Neuronal stem cell (in vitro differentiated cells): ENCODE measurements around the gene KTN1.

Source experiments
- DNase-seq: peaks from one replicate; pipeline ENCODE4 v3.0.0-alpha.2; 2013; ENCODE audit warnings: low spot score
- H2AFZ ChIP-seq: one replicate; pipeline ENCODE4 v1.6.1; 2013; ENCODE audit warnings: mild to moderate bottlenecking, low read length, inconsistent platforms
- H2AK5ac ChIP-seq: 2 replicates; pipeline ENCODE4 v1.6.1; 2013; ENCODE audit warnings: low read depth, mild to moderate bottlenecking, inconsistent platforms, low read length, moderate library complexity, mixed read lengths
- H2BK120ac ChIP-seq: 2 replicates; pipeline ENCODE4 v1.6.1; 2013; ENCODE audit warnings: low read depth, mild to moderate bottlenecking, inconsistent platforms, low read length, moderate library complexity, mixed read lengths
- H2BK12ac ChIP-seq: one replicate; pipeline ENCODE4 v1.6.1; 2013; ENCODE audit warnings: low read length, inconsistent platforms
- H2BK15ac ChIP-seq: 2 replicates; pipeline ENCODE4 v1.6.1; 2013; ENCODE audit warnings: mild to moderate bottlenecking, low read length, inconsistent platforms, mixed read lengths
- H2BK5ac ChIP-seq: one replicate; pipeline ENCODE4 v1.6.1; 2013; ENCODE audit warnings: inconsistent platforms, mild to moderate bottlenecking, low read length, moderate library complexity
- H3K14ac ChIP-seq: one replicate; pipeline ENCODE4 v1.6.1; 2013; ENCODE audit warnings: low read length, inconsistent platforms
- H3K18ac ChIP-seq: 2 replicates; pipeline ENCODE4 v1.6.1; 2013; ENCODE audit warnings: low read length, inconsistent platforms
- H3K23ac ChIP-seq: 2 replicates; pipeline ENCODE4 v1.6.1; 2013; ENCODE audit warnings: low read depth, mild to moderate bottlenecking, mixed read lengths, low read length, inconsistent platforms; ENCODE audit not compliant: poor library complexity
- H3K27ac ChIP-seq: replicated peaks from 3 replicates; pipeline ENCODE4 v1.5.1; 2013; ENCODE audit warnings: low read length, inconsistent platforms
- H3K27me3 ChIP-seq, 3 experiments: 2 replicates each; pipeline ENCODE4 v1.6.1; 2013; ENCODE audit warnings: low read length in 3 of 3, mild to moderate bottlenecking in 2 of 3, inconsistent platforms in 1 of 3, low read depth in 1 of 3, mixed read lengths in 1 of 3, moderate library complexity in 1 of 3; ENCODE audit not compliant: control insufficient read depth in 3 of 3, insufficient read depth in 3 of 3
- H3K36me3 ChIP-seq, 2 donors: replicated peaks in 1 of 2; 2 replicates each; pipeline ENCODE4 v1.6.1; 2013; ENCODE audit warnings: low read length in 2 of 2; ENCODE audit not compliant: control insufficient read depth in 2 of 2, insufficient read depth in 2 of 2
- H3K4ac ChIP-seq: 2 replicates; pipeline ENCODE4 v1.6.1; 2013; ENCODE audit warnings: inconsistent platforms, mild to moderate bottlenecking, low read length, moderate library complexity
- H3K4me1 ChIP-seq, 2 donors: 1 replicate in 1 of 2; 2 replicates in 1 of 2; pipeline ENCODE4 v1.6.1; 2013; ENCODE audit warnings: low read length in 2 of 2, low read depth in 1 of 2; ENCODE audit not compliant: control insufficient read depth in 2 of 2, insufficient read depth in 1 of 2
- H3K4me2 ChIP-seq: one replicate; pipeline ENCODE4 v1.6.1; 2013; ENCODE audit warnings: mild to moderate bottlenecking, low read length, inconsistent platforms; ENCODE audit not compliant: insufficient read depth, poor library complexity, severe bottlenecking
- H3K4me3 ChIP-seq, 2 donors: 2 replicates each; pipeline ENCODE4 v1.5.1; 2013; ENCODE audit warnings: low read length in 2 of 2, mild to moderate bottlenecking in 2 of 2, inconsistent platforms in 1 of 2, moderate library complexity in 1 of 2
- H3K79me1 ChIP-seq: one replicate; pipeline ENCODE4 v1.6.1; 2013; ENCODE audit warnings: low read depth, mild to moderate bottlenecking, inconsistent platforms, low read length, moderate library complexity
- H3K9ac ChIP-seq: one replicate; pipeline ENCODE4 v1.6.1; 2013; ENCODE audit warnings: mild to moderate bottlenecking, low read depth, low read length, inconsistent platforms; ENCODE audit not compliant: poor library complexity
- H3K9me3 ChIP-seq, 2 donors: replicated peaks in 1 of 2; 2 replicates each; pipeline versions ENCODE3 to v1.6.1; 2013; ENCODE audit warnings: low read length in 2 of 2, mild to moderate bottlenecking in 2 of 2, inconsistent platforms in 1 of 2, low read depth in 1 of 2, mixed read lengths in 1 of 2, moderate library complexity in 1 of 2; ENCODE audit not compliant: control insufficient read depth in 2 of 2, insufficient read depth in 1 of 2
- H4K8ac ChIP-seq: one replicate; pipeline ENCODE4 v1.6.1; 2013; ENCODE audit warnings: low read depth, mild to moderate bottlenecking, inconsistent platforms, low read length, moderate library complexity
- H4K91ac ChIP-seq: one replicate; pipeline ENCODE4 v1.6.1; 2013; ENCODE audit warnings: low read length, low read depth, mild to moderate bottlenecking, inconsistent platforms; ENCODE audit not compliant: poor library complexity
- WGBS, 2 donors: extraction: QIAGEN DNeasy Blood & Tissue Kit; methylation state at CpG; one replicate each; pipeline ENCODE4 v1.1.7; 2013; ENCODE audit warnings: missing lambda C conversion rate in 2 of 2, mixed read lengths in 1 of 2; ENCODE audit not compliant: insufficient read length in 2 of 2, insufficient replicate concordance in 1 of 2; ENCODE audit errors: extremely low coverage in 2 of 2; 5-methylcytosine and 5-hydroxymethylcytosine counted together

Gene KTN1

GRCh38 chr14:55599250-55599879, 19.4 kb downstream of the KTN1 start:
- DNase-seq: no peak

GRCh38 chr14:55600784-55601561, 21.0 kb downstream of the KTN1 start:
- H4K91ac ChIP-seq: no peak overlapping the region
- WGBS, 2 donors: no CpG with 5 or more reads among the region's 5 CpGs
- no peak overlapping the region for H4K8ac ChIP-seq
- no peak for DNase-seq
- H3K9ac ChIP-seq: no peak overlapping the region
- H3K18ac ChIP-seq: no peak overlapping the region
- H3K4ac ChIP-seq: no peak overlapping the region
- no peak overlapping the region for H2AFZ ChIP-seq
- H3K79me1 ChIP-seq: no peaks in the 10 kb centered on the region
- no peak overlapping the region for H3K4me3 ChIP-seq
- no peak overlapping the region for H3K14ac ChIP-seq
- peaks cover 2 to 10% of the 10 kb centered on the region in 2 donors for H3K36me3 ChIP-seq
- H2BK12ac ChIP-seq: no peak overlapping the region
- no peak overlapping the region for H3K4me2 ChIP-seq
- H2AK5ac ChIP-seq: no peak overlapping the region
- H2BK15ac ChIP-seq: no peak overlapping the region
- no peak overlapping the region for H2BK120ac ChIP-seq
- no peak overlapping the region for H2BK5ac ChIP-seq
- H3K27ac ChIP-seq: no peak overlapping the region
- H3K4me1 ChIP-seq: peaks cover 0 to 5% of the 10 kb centered on the region in 2 donors
- no peak overlapping the region for H3K23ac ChIP-seq
- H3K9me3 ChIP-seq: peaks cover 0 to 16% of the 10 kb centered on the region in 2 donors
- H3K27me3 ChIP-seq: no peaks in the 10 kb centered on the region

More at GRCh38 chr14:55599250-55599879, 19.4 kb downstream of the KTN1 start:
- H2AFZ ChIP-seq: no peak overlapping the region
- no peaks in the 10 kb centered on the region for H3K27me3 ChIP-seq
- no peak overlapping the region for H3K23ac ChIP-seq
- H3K36me3 ChIP-seq: peaks cover 2 to 10% of the 10 kb centered on the region in 2 donors
- no peak overlapping the region for H3K4me3 ChIP-seq
- H2BK15ac ChIP-seq: no peak overlapping the region
- no peak overlapping the region for H2BK12ac ChIP-seq
- no peak overlapping the region for H3K4me2 ChIP-seq
- H3K79me1 ChIP-seq: no peaks in the 10 kb centered on the region
- H2BK5ac ChIP-seq: no peak overlapping the region
- no peak overlapping the region for H3K4ac ChIP-seq
- H3K9ac ChIP-seq: no peak overlapping the region
- no peak overlapping the region for H4K8ac ChIP-seq
- no peak overlapping the region for H3K14ac ChIP-seq
- WGBS, 2 donors: no CpG with 5 or more reads among the region's 14 CpGs
- H2AK5ac ChIP-seq: no peak overlapping the region
- no peak overlapping the region for H3K18ac ChIP-seq
- H2BK120ac ChIP-seq: no peak overlapping the region
- peaks cover 0 to 18% of the 10 kb centered on the region in 2 donors for H3K9me3 ChIP-seq
- no peak overlapping the region for H3K27ac ChIP-seq
- no peak overlapping the region for H4K91ac ChIP-seq
- peaks cover 0 to 4% of the 10 kb centered on the region in 2 donors for H3K4me1 ChIP-seq

GRCh38 chr14:55603401-55603953, 23.5 kb downstream of the KTN1 start:
- Histone ChIP-seq H4K91ac (no peak overlapping the region), H2AFZ (no peak overlapping the region), H3K14ac (no peak overlapping the region), H3K4me1 (peaks cover 0 to 8% of the 10 kb centered on the region in 2 donors), H2BK12ac (no peak overlapping the region), H3K27me3 (no peaks in the 10 kb centered on the region), H3K18ac (no peak overlapping the region), H3K36me3 (peaks cover 2 to 10% of the 10 kb centered on the region in 2 donors), H3K23ac (no peak overlapping the region), H2AK5ac (no peak overlapping the region), H3K4ac (no peak overlapping the region), H3K9me3 (peaks cover 0 to 5% of the 10 kb centered on the region in 2 donors), H3K4me3 (no peak overlapping the region), H4K8ac (no peak overlapping the region), H3K9ac (no peak overlapping the region), H3K27ac (no peak overlapping the region), H2BK15ac (no peak overlapping the region), H2BK5ac (no peak overlapping the region), H2BK120ac (no peak overlapping the region), H3K4me2 (no peak overlapping the region), H3K79me1 (no peaks in the 10 kb centered on the region)
- no CpG with 5 or more reads among the region's 4 CpGs for WGBS, 2 donors
- DNase-seq: no peak

- H3K4me3 ChIP-seq: no peak overlapping the region
- no peak overlapping the region for H3K27ac ChIP-seq
Observed at GRCh38 chr14:55604488-55604887, 24.5 kb downstream of the KTN1 start.

More at GRCh38 chr14:55604488-55604887, 24.5 kb downstream of the KTN1 start:
- no peak overlapping the region for H2BK12ac ChIP-seq
- H3K79me1 ChIP-seq: no peaks in the 10 kb centered on the region
- peaks cover 2 to 10% of the 10 kb centered on the region in 2 donors for H3K36me3 ChIP-seq
- no peak overlapping the region for H3K18ac ChIP-seq
- no peak overlapping the region for H3K23ac ChIP-seq
- H2AFZ ChIP-seq: no peak overlapping the region
- no peak overlapping the region for H4K91ac ChIP-seq
- H2BK120ac ChIP-seq: no peak overlapping the region
- H3K9me3 ChIP-seq: peaks cover 0 to 5% of the 10 kb centered on the region in 2 donors
- H3K27me3 ChIP-seq: no peaks in the 10 kb centered on the region
- no peak overlapping the region for H3K14ac ChIP-seq
- H4K8ac ChIP-seq: no peak overlapping the region
- H2AK5ac ChIP-seq: no peak overlapping the region
- no peak overlapping the region for H3K4ac ChIP-seq
- no peak overlapping the region for H2BK15ac ChIP-seq
- no peak overlapping the region for H3K4me2 ChIP-seq
- no peak overlapping the region for H3K9ac ChIP-seq
- peaks cover 4 to 15% of the 10 kb centered on the region in 2 donors for H3K4me1 ChIP-seq
- H2BK5ac ChIP-seq: no peak overlapping the region
- no peak for DNase-seq
